Retinal pigment epithelial cell (primary cell): Measurements from ENCODE around the gene PSMG4.
"Not testable (repeated sequence)": the region's sequence is repeated elsewhere in the genome, so short reads cannot be mapped to it uniquely, and the experiment has no call there.

ENCODE experiments used
- DNase-seq: peaks from one replicate; pipeline ENCODE4 v3.0.0-alpha.2; 2010; ENCODE audit warnings: low read depth
- H3K4me3 ChIP-seq: 2 replicates; pipeline ENCODE4 v1.5.1; 2011; ENCODE audit warnings: mild to moderate bottlenecking, low read length, control low read depth, moderate library complexity
- CTCF ChIP-seq: conservative IDR thresholded peaks from 2 replicates; pipeline ENCODE4 v1.5.1; 2011; ENCODE audit warnings: low read depth, low read length, control low read depth, inconsistent platforms

PSMG4 gene

GRCh38 chr6:3236005-3236404 lies 22.7 kb upstream of the PSMG4 start:
- no peak for DNase-seq
- H3K4me3 ChIP-seq: no peak overlapping the region
- TF ChIP-seq CTCF: no peak

GRCh38 chr6:3237761-3238662 lies 20.7 kb upstream of the PSMG4 start:
- TF ChIP-seq CTCF: no peak
- no peak for DNase-seq
- H3K4me3 ChIP-seq: no peak overlapping the region

GRCh38 chr6:3239110-3239830 lies 19.5 kb upstream of the PSMG4 start:
- H3K4me3 ChIP-seq: no peak overlapping the region
- no peak for DNase-seq
- peak; percentile 31 for TF ChIP-seq CTCF

GRCh38 chr6:3240595-3240994 lies 18.2 kb upstream of the PSMG4 start:
- no peak for DNase-seq
- no peak overlapping the region for H3K4me3 ChIP-seq
- no peak for TF ChIP-seq CTCF

- not testable (repeated sequence) for H3K4me3 ChIP-seq
These were observed 17.0 kb upstream of the PSMG4 start for GRCh38 chr6:3241745-3242144.

GRCh38 chr6:3242768-3243167 lies 16.0 kb upstream of the PSMG4 start:
- H3K4me3 ChIP-seq: no peak overlapping the region
- no peak for DNase-seq
- no peak for TF ChIP-seq CTCF

More at GRCh38 chr6:3241745-3242144, 17.0 kb upstream of the PSMG4 start:
- not testable (repeated sequence) for DNase-seq

- no peak for TF ChIP-seq CTCF
- no peak for DNase-seq
These were observed 14.5 kb upstream of the PSMG4 start for GRCh38 chr6:3244003-3244831.

GRCh38 chr6:3244832-3245161 lies 13.9 kb upstream of the PSMG4 start:
- DNase-seq: not testable (repeated sequence)

More at GRCh38 chr6:3244003-3244831, 14.5 kb upstream of the PSMG4 start:
- no peak overlapping the region for H3K4me3 ChIP-seq

More at GRCh38 chr6:3244832-3245161, 13.9 kb upstream of the PSMG4 start:
- H3K4me3 ChIP-seq: not testable (repeated sequence)
